HG02798 (cell line): ENCODE measurements around the gene SUCLG2.
A peak's percentile ranks its signal among the peaks of the same experiment; 100 is the strongest.

Experiments used
- ATAC-seq: cut with Tn5 transposase; IDR thresholded peaks from one replicate; pipeline ENCODE4 v1.9.1; 2021; ENCODE audit warnings: mild to moderate bottlenecking; ENCODE audit not compliant: unreplicated experiment, poor library complexity

The SUCLG2 gene

DNA sequence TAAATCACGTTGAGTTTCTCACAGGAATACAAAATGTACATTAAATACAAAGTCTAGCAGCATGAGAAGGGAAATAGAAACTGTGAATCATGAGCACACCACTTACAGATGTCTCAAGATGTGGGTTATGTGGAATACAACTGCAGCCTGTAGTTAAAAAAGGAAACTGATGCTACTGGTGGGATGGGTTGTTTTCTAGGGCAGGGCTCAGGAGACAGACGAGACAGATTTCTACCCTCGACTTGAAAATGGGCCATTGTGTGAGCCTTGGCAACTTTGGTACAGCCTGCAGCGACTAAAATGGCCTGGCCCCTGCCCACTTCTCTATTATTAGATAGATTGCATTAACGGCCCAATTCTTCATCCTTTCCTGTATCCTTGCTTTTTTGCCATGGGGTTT is 293.1 kb downstream of the SUCLG2 start:
- no peak for ATAC-seq

DNA sequence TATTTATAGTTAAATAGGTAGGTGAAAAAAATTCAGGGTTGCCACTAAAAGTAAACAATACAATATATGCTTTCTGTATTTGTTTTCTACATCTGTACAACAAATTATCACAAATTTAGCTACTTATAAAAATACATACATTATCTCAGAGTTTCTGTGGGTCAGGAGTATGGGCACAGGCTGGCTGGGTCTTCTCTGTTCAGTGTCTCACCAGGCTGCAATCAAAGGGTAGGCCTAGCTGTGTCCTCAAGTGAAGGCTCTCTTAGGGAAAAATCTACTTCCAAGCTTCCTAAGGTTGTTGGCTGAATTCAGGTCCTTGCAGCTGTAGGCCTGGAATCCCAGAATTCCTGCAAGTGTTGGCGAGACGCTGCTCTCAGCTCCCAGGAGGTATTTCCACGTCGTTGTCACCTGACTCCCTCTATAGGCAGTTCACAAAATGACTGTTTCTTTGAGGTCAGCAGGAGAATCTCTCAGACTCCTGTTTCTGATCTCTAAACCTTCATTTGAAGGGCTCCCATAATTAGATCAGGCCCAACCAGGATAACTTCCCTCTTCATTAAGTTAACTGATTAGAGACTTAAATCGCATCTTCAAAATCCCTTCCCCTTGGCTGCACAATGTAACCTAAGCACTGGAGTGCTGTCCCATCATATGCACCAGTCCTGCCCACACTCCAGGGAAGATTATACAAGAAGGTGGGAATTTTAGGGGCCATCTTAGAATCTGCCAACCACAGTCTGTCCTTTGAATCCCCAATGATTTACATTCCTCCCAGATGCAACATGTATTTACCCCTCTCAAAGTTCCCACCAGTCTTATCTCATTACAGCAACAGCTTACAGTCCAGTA is 296.6 kb downstream of the SUCLG2 start:
- ATAC-seq: peak; percentile 73

GRCh38 chr3:67349551-67350174 is 304.7 kb downstream of the SUCLG2 start:
- ATAC-seq: peak; percentile 87

- no peak for ATAC-seq
Observed at GRCh38 chr3:67346081-67346480, 308.3 kb downstream of the SUCLG2 start.

GRCh38 chr3:67335813-67336212 is 318.6 kb downstream of the SUCLG2 start:
- no peak for ATAC-seq

GRCh38 chr3:67334588-67334987 is 319.8 kb downstream of the SUCLG2 start:
- no peak for ATAC-seq

DNA sequence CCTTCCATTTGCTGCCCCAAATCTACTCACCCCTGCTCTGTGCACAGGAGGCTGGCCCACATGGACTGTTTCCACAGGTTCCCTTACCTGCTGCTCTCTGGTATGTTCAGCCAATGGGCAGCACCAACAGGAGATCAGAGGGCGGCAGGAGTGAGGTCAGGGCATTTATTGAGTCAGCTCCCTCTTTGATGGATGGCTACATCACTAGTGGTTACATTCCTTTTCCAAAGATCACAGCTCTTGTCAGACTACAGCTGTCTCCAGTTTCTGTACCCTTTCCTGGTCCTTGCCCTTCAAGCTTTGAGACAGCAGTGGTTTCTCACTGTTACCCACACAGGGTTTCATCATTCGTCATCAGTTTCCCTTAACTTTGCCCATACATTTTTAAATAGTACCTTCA is 325.1 kb downstream of the SUCLG2 start:
- ATAC-seq: no peak

DNA sequence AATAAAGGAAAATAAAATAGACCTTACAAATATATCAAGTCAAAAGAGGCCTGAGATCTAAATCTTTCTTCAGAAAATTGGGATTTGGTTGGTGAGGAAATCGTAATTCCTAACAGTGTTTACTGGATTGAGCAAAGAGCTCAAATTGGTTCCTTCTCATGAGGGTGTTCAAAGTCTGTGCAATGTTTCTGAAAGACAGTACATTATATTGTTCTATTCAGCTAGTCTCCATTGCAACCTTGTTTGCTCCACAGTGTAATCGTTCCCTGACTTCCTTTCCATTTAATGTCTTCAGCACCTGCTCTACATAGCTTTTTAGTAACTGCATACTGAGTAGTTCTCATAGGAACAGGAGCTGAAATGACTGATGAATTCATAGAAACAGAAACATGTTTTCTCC is 326.8 kb downstream of the SUCLG2 start:
- ATAC-seq: no peak

DNA sequence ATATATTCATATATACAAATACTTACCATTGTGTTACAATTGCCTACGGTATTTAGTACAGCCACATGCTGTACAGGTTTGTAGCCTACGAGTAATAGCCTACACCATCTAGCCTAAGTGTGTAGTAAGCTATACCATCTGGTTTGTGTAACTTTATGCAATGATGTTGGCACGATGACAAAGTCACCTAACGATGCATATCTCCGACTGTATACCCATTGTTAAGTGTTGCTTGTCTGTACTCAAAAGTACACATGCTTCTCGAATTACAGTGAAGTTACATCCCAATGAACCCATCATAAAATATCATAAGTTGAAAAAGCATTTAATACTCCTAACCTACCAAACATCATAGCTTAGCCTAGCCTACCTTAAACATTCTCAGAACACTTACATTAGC is 329.2 kb downstream of the SUCLG2 start:
- no peak for ATAC-seq
